ENCODE results near the gene HAUS8. TPM values are rescaled to one million over a fixed set of nuclear protein-coding genes. Genes with fewer than 3 reads are reported as not detected.

Gene HAUS8
- total and polyA plus RNA-seq, 2 of the 13 experiments (the other 11 are each of a cell fraction or from before 2014, with no cell fraction given), result 7.8 to 17.5 TPM

DNA sequence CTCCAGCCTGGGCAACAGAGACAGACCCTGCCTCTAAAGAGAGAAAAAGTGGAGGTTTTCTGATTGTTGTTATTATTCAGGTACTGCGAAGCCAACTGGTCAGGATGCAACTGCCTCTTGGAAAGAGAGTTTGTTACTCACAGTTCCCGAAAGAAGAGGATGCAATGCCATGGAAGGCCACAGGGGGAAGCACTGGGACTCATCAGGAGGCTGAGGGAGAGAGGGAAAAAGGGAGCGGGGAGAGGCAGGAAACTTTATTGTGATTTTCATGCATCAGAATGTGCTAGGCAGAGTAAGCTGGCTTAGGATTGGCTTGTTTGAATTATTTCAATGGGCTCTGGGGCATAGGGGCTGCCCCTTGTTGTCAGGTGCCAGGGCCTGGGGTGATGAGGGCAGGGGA lies 27.9 kb upstream of the HAUS8 start (continued):
- TF ChIP-seq, protein P1, sequence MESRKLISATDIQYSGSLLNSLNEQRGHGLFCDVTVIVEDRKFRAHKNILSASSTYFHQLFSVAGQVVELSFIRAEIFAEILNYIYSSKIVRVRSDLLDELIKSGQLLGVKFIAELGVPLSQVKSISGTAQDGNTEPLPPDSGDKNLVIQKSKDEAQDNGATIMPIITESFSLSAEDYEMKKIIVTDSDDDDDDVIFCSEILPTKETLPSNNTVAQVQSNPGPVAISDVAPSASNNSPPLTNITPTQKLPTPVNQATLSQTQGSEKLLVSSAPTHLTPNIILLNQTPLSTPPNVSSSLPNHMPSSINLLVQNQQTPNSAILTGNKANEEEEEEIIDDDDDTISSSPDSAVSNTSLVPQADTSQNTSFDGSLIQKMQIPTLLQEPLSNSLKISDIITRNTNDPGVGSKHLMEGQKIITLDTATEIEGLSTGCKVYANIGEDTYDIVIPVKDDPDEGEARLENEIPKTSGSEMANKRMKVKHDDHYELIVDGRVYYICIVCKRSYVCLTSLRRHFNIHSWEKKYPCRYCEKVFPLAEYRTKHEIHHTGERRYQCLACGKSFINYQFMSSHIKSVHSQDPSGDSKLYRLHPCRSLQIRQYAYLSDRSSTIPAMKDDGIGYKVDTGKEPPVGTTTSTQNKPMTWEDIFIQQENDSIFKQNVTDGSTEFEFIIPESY (CRISPR knock-in tag; IDR thresholded peaks at IDR 0.05), result peak; percentile 14; the same call in 1 of the 2 replicates
- TF ChIP-seq KLF12 (CRISPR knock-in tag; IDR thresholded peaks at IDR 0.05; ENCODE audit: borderline replicate concordance) (no peak), NCOA2 (CRISPR knock-in tag; IDR thresholded peaks at IDR 0.05) (no peak), STAG1 (CRISPR knock-in tag; IDR thresholded peaks at IDR 0.05) (peak; percentile 57), CAMTA2 (CRISPR knock-in tag; IDR thresholded peaks at IDR 0.05; ENCODE audit: borderline replicate concordance) (no peak), ZNF547 (CRISPR knock-in tag; IDR thresholded peaks at IDR 0.05) (no peak), ZFYVE20 (CRISPR knock-in tag; IDR thresholded peaks at IDR 0.05; ENCODE audit: borderline replicate concordance, low read depth) (no peak), XRCC5 (optimal IDR thresholded peaks at IDR 0.05; ENCODE audit: low read length) (peak; percentile 31)

DNA sequence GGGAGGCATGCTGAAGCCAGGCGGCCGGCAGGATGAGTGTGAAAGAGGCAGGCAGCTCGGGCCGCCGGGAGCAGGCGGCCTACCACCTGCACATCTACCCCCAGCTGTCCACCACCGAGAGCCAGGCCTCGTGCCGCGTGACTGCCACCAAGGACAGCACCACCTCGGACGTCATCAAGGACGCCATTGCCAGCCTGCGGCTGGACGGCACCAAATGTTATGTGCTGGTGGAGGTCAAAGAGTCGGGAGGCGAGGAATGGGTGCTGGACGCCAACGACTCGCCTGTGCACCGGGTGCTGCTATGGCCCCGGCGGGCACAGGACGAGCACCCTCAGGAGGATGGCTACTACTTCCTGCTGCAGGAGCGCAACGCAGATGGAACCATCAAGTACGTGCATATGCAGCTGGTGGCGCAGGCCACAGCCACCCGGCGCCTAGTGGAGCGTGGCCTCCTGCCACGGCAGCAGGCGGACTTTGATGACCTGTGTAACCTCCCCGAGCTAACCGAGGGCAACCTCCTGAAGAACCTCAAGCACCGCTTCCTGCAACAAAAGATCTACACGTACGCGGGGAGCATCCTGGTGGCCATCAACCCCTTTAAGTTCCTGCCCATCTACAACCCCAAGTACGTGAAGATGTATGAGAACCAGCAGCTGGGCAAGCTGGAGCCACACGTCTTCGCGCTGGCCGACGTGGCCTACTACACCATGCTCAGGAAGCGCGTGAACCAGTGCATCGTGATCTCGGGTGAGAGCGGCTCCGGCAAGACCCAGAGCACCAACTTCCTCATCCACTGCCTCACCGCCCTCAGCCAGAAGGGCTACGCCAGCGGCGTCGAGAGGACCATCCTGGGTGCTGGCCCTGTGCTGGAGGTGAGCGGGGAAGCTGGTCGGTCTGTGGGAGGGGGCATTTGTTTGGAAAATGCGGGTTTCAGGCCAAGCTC lies 26.7 kb upstream of the HAUS8 start:
- POLR2A ChIA-PET, result no interaction called here
- H2AFZ ChIP-seq (ENCODE audit: low read length), result no peak overlapping the region
- H3K9me3 ChIP-seq (ENCODE audit: low read length), result no peaks in the 10 kb centered on the region
- peaks cover 15 to 34% of the 10 kb centered on the region in 2 experiments; a peak in 4 of 5 replicates for H3K36me3 ChIP-seq (replicated peaks in 1 of 2; ENCODE audit: control insufficient read depth in 1 of 2, insufficient read depth in 2 of 2, low read length in 2 of 2)
- H3K27ac ChIP-seq (ENCODE audit: extremely low read length, insufficient read depth, low read length), result no peak overlapping the region
- WGBS (ENCODE audit: low lambda C conversion rate), result 94% methylated on average over 50 of the region's 59 CpGs
- no peak overlapping the region for H3K9ac ChIP-seq (ENCODE audit: insufficient read depth, low read depth, low read length)
- intact Hi-C loops (cut with micrococcal nuclease; ENCODE audit: unreplicated experiment) (no loop called here), in situ Hi-C loops (cut with HindIII; ENCODE audit: extremely low pct_ligation_motif_present, low pct_unique_long_range_greater_than_20kb) (no loop called here)
- no peak overlapping the region for H3K4me2 ChIP-seq (ENCODE audit: low read depth, low read length)
- no peaks in the 10 kb centered on the region for H3K27me3 ChIP-seq (ENCODE audit: control insufficient read depth in 1 of 2, insufficient read depth in 2 of 2, low read length in 2 of 2)
- no TSS peak for BruUV-seq (replicated peaks)
- H3K79me2 ChIP-seq (ENCODE audit: insufficient read depth, low read length), result peaks cover 14% of the 10 kb centered on the region
- DNase-seq (ENCODE audit: low spot score) (no peak), FAIRE-seq (no peak), ATAC-seq (no peak)
- no peak overlapping the region for H3K4me3 ChIP-seq (replicated peaks in 1 of 3; ENCODE audit: insufficient read depth in 1 of 3, low read depth in 2 of 3, low read length in 3 of 3)
- peaks cover 26% of the 10 kb centered on the region for H3K4me1 ChIP-seq (ENCODE audit: insufficient read depth, low read length)
- 0 out of 2 replicates have a peak, but pooled peaks cover 2% of the 10 kb centered on the region for H4K20me1 ChIP-seq (ENCODE audit: insufficient read depth, low read length)
- CTCF ChIA-PET (ENCODE audit: low intra/inter-chr PET ratio, low total read pairs), result interaction anchor here (1.0 kb wide), 1 partner anchor 34 kb away, joined by 5 read pairs; no protein-coding TSS in a partner anchor
- TF ChIP-seq, protein P2, sequence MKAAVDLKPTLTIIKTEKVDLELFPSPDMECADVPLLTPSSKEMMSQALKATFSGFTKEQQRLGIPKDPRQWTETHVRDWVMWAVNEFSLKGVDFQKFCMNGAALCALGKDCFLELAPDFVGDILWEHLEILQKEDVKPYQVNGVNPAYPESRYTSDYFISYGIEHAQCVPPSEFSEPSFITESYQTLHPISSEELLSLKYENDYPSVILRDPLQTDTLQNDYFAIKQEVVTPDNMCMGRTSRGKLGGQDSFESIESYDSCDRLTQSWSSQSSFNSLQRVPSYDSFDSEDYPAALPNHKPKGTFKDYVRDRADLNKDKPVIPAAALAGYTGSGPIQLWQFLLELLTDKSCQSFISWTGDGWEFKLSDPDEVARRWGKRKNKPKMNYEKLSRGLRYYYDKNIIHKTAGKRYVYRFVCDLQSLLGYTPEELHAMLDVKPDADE (CRISPR knock-in tag; IDR thresholded peaks at IDR 0.05), result no peak
- TF ChIP-seq ARNT (IDR thresholded peaks at IDR 0.05) (no peak), KLF12 (CRISPR knock-in tag; IDR thresholded peaks at IDR 0.05; ENCODE audit: borderline replicate concordance) (no peak), IRF2 (CRISPR knock-in tag; IDR thresholded peaks at IDR 0.05) (no peak), NPAS2 (CRISPR knock-in tag; IDR thresholded peaks at IDR 0.05; ENCODE audit: borderline replicate concordance) (no peak), BRCA1 (CRISPR knock-in tag; IDR thresholded peaks at IDR 0.05) (no peak), HES4 (CRISPR knock-in tag; IDR thresholded peaks at IDR 0.05; ENCODE audit: borderline replicate concordance) (no peak), PRPF4 (IDR thresholded peaks at IDR 0.05; ENCODE audit: low read depth, low read length, poor library complexity, severe bottlenecking) (no peak)
- TF ChIP-seq, protein P3, sequence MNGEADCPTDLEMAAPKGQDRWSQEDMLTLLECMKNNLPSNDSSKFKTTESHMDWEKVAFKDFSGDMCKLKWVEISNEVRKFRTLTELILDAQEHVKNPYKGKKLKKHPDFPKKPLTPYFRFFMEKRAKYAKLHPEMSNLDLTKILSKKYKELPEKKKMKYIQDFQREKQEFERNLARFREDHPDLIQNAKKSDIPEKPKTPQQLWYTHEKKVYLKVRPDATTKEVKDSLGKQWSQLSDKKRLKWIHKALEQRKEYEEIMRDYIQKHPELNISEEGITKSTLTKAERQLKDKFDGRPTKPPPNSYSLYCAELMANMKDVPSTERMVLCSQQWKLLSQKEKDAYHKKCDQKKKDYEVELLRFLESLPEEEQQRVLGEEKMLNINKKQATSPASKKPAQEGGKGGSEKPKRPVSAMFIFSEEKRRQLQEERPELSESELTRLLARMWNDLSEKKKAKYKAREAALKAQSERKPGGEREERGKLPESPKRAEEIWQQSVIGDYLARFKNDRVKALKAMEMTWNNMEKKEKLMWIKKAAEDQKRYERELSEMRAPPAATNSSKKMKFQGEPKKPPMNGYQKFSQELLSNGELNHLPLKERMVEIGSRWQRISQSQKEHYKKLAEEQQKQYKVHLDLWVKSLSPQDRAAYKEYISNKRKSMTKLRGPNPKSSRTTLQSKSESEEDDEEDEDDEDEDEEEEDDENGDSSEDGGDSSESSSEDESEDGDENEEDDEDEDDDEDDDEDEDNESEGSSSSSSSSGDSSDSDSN (CRISPR knock-in tag; IDR thresholded peaks at IDR 0.05), result no peak

Data from HepG2 (cell line).